HG03354 (cell line): ENCODE results near the gene PLCXD3.
A peak's percentile ranks its signal among the peaks of the same experiment; 100 is the strongest.

Experiments used
- ATAC-seq: cut with Tn5 transposase; IDR thresholded peaks from one replicate; pipeline ENCODE4 v1.9.1; 2021; ENCODE audit warnings: mild to moderate bottlenecking; ENCODE audit not compliant: unreplicated experiment, poor library complexity, severe bottlenecking

PLCXD3 gene

GRCh38 chr5:41309275-41309674 lies 201.1 kb downstream of the PLCXD3 start:
- ATAC-seq: no peak

GRCh38 chr5:41306005-41306404 lies 204.4 kb downstream of the PLCXD3 start:
- no peak for ATAC-seq

GRCh38 chr5:41305056-41305455 lies 205.3 kb downstream of the PLCXD3 start:
- ATAC-seq: no peak

GRCh38 chr5:41296066-41296465 lies 214.3 kb downstream of the PLCXD3 start:
- no peak for ATAC-seq

GRCh38 chr5:41291323-41291722 lies 219.1 kb downstream of the PLCXD3 start:
- ATAC-seq: no peak

GRCh38 chr5:41290810-41291209 lies 219.6 kb downstream of the PLCXD3 start:
- no peak for ATAC-seq

- ATAC-seq: no peak
Measured at GRCh38 chr5:41289970-41290464, 220.4 kb downstream of the PLCXD3 start.

GRCh38 chr5:41286696-41287095 lies 223.7 kb downstream of the PLCXD3 start:
- no peak for ATAC-seq

GRCh38 chr5:41286165-41286564 lies 224.2 kb downstream of the PLCXD3 start:
- no peak for ATAC-seq

- no peak for ATAC-seq
Measured at GRCh38 chr5:41284938-41285337, 225.5 kb downstream of the PLCXD3 start.

GRCh38 chr5:41281215-41281810 lies 229.1 kb downstream of the PLCXD3 start:
- ATAC-seq: no peak

GRCh38 chr5:41279040-41279439 lies 231.4 kb downstream of the PLCXD3 start:
- no peak for ATAC-seq

GRCh38 chr5:41277476-41278245 lies 232.7 kb downstream of the PLCXD3 start:
- no peak for ATAC-seq

GRCh38 chr5:41275813-41276512 lies 234.4 kb downstream of the PLCXD3 start:
- ATAC-seq: no peak

- ATAC-seq: peak; percentile 90
Measured at GRCh38 chr5:41270423-41271251, 239.8 kb downstream of the PLCXD3 start.

GRCh38 chr5:41268894-41269293 lies 241.5 kb downstream of the PLCXD3 start:
- no peak for ATAC-seq

- no peak for ATAC-seq
Measured at GRCh38 chr5:41266377-41266776, 244.0 kb downstream of the PLCXD3 start.

GRCh38 chr5:41264019-41264418 lies 246.4 kb downstream of the PLCXD3 start:
- no peak for ATAC-seq

GRCh38 chr5:41263335-41263734 lies 247.1 kb downstream of the PLCXD3 start:
- no peak for ATAC-seq
